ENCODE data around the gene MEF2C.

Gene MEF2C

GRCh38 chr5:88688984-88689667 lies 193.9 kb downstream of the MEF2C start:
- DNase-seq (ENCODE audit: low spot score): peak; percentile 1

DNA sequence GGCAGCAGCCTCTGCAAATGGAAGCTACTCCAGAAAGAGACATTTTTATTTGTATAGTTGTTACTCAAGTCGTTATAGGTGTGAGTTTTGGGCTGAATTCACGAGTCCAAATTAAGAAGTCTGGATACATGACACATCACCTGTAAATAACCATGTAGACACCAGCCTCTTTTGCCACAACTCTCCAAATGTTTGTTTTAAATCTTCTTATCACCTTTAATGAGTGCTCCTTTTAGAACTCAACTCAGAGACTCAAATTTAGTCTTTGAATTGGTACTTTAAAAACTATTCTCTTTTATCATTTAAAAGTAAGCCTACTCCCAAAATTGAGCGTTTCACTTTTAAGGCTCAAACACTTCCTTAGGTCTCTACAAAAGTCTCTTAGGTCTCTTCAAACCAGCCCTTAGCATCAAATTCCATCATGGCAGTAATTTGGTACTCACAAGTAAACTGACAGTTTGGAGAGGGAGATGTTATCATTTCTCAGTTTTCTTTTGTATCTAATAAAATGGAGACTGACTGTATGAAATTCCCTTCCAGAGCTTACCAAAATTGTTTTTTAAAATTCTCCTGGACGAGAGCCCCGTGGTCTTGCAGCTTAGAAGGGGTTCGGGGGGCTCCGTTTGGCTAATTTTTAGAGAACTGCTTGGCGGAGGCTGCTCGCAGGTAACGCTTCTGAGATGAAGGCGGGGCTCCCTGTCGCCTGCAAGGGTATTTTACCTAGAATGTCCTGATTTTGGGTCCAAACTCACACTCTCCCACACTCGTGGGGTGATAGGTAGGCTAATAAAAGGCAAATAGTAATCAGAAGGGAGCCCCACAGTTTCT lies 194.6 kb downstream of the MEF2C start:
- peak; percentile 20 for DNase-seq (ENCODE audit: low spot score)

DNA sequence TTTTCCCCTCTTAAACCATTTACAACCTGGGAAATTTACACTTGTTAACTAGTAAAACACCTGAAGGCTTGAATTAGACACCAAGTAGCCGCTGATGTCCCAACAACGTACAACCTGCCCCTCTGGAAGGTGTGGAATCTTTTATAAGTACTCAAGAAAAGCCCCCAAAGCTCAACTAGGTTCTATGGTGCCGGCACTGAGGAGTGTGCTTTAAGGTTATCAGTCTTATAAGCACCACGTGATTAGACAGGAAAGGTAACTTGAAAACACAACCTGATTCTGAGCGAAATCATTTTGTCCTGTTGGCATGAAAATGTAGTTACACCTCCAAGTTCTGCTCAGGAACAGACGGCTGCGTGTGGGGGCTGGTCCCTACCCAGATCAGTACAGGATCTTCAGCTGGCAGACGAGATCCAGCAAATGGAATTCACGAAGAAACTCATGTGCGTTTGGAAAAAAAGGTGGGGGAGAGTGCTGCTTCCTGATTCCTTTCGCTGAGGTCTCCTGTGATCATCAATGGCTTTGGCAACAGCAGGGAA lies 195.5 kb downstream of the MEF2C start:
- DNase-seq (ENCODE audit: low spot score): peak; percentile 36

DNA sequence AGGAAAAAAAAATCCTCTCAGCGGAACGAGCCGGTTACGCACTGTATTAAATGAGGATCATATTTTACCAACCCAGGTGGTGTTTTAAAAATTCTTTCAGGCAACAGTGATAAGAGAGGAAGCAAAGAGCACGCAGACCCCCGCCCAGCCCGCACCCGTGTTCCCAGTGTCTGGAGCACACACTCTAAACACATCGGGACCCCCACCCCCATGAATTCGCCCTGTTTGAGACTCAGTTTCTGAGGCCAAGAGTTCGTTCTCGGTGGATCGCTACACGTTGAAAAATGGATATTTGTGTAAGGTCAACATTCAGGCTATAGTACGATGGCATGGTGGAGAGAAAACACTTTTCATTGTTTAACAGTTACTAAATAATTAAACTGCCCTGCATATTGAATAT lies 196.3 kb downstream of the MEF2C start:
- DNase-seq (ENCODE audit: low spot score): peak; percentile 15

DNA sequence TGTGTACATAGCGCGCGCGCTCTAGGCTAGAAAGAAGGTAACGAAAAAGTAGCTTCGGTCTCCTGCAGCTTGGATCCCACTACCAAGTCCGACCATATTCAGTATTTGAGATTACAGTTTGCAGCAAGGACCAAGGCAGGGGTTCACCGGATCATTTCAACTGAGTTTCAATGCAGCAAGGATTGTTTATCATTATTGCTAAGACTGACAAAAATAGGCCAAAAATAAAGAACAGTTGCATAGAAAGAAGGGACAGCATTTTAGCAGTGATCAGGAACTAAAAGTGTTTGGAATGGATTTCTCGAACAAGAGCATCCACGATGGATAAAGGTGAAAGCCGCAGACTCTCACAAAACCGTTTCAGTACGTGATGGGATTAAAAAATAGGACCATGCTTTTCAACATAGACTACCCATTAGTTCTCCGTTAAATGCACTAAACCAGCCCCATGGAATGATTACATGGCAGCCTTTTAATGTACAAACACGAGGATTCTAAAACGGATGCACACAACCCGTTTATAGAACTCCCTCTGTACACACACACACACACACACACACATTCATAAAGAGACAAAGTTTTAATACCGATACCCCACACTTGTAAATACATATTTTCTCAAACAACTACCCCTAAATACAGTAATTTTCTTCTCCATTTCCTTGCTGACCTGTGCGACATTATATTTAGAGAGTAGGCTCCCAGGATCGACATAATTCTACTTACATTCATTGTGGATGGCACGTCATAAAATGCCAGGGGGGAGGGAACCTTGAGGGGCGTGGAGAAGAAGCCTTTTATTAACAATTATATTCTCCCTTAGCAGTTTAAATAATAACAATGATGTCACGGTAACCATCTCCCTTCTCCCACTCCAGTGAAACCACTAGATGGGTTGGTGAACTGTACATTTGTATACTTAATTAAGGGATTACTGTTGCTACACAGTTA lies 197.1 kb downstream of the MEF2C start:
- peak; percentile 61 for DNase-seq (ENCODE audit: low spot score)

- DNase-seq (ENCODE audit: low spot score): peak; percentile 80
These were observed 199.4 kb downstream of the MEF2C start for GRCh38 chr5:88683506-88684135.

GRCh38 chr5:88682881-88683361 lies 200.1 kb downstream of the MEF2C start:
- peak; percentile 40 for DNase-seq (ENCODE audit: low spot score)

- peak; percentile 26 for DNase-seq (ENCODE audit: low spot score)
These were observed 200.9 kb downstream of the MEF2C start for GRCh38 chr5:88682131-88682530.

DNA sequence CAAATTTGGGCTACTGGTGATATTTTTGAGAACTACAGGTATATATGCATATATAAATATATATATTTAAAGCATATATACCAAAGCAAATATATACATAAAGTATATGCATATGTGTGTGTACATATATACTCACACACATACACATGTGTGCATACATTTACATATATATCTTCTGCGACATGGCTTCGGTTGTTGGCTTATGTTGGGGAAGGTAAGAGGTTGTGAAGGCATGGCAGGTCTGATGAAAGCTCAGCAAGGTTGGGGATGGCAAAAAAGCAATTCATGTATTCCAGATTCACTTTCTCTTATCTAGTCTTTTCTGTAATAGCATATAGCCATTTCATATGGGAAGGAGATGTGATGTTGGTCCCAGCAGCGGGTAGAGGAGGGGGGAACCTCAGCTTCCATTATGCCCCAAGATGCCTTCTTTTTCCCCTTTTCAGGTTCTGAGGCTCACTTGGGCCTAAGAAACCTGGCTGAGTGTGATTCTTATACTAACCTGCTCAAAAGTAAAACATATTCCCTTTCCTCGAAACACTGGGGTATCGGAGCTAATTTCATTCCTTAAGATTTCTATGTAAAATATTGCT lies 201.7 kb downstream of the MEF2C start:
- no peak for DNase-seq (ENCODE audit: low spot score)

GRCh38 chr5:88680253-88681132 lies 202.5 kb downstream of the MEF2C start:
- DNase-seq (ENCODE audit: low spot score): peak; percentile 85

- peak; percentile 40 for DNase-seq (ENCODE audit: low spot score)
These were observed 203.3 kb downstream of the MEF2C start for GRCh38 chr5:88679638-88680037.

DNA sequence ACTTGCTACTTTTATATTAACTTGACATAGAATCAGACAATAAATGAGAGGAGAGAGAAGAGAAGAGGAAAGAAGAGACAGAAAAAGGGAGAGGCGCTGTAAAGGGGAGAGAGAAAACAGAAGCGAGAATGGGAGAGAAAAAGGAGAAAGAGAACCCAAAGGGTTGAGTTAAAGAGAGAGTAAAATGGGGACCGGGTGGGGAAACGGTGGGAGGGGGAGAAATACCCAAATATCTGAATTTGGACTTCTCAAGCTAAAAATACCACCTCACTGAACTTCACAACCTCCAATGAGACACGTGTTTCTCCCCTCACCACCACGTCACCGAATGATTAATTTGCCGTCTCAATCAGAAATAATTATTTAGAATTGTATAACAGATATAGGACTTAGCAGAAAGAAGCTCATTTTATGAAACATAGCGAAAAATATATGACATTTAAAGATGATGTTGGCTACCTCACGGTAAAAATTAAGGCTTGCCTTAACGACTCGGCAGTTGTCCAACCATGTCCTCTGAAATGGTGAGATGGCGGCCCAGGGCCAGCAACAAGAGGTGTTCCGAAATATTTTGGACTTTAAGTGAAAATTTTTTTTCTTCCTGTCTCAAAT lies 204.1 kb downstream of the MEF2C start:
- peak; percentile 30 for DNase-seq (ENCODE audit: low spot score)

DNA sequence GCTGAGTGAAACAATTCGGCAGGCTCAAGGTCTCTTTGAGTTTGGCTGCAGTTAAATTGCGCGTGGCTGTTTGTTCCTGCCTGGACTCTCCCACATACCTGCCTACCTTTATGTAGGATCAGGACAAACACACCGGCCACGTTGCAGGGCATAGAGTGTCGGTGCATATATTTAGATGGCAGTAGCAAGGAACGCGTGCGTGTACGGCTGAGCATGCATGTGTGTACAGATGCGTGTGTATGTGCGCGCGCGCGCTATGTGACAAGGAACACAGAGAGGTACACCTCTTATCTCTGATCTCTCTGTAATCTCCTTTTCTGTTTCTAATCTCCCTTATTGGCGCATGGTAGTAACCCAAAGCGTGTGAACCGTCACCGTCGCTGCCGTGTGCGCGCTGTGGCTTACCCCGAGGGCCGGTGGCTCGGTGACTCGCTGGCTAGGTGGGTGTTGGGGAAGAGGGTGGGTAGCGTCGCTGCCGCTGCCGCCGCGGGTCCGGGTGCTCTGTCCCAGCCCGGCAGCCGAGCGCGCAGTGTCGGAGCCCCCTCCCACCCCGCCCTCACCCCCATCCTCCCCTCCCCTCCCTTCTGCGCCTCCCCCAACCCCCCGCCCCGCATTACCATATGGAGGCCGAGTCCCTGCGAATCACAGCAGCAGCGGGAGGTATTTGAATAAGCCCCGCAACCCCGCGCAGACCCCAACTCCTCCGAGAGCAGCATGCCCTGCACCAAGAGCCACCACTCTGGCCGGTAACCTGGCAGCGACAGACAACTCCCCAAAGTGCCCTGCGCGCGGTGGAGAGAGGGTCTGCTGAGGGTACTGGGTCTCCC lies 204.8 kb downstream of the MEF2C start:
- DNase-seq (ENCODE audit: low spot score): peak; percentile 31

- no peak for DNase-seq (ENCODE audit: low spot score)
These were observed 205.5 kb downstream of the MEF2C start for GRCh38 chr5:88677376-88677895.

- peak; percentile 44 for DNase-seq (ENCODE audit: low spot score)
These were observed 206.2 kb downstream of the MEF2C start for GRCh38 chr5:88676637-88677375.

GRCh38 chr5:88675708-88676636 lies 207.0 kb downstream of the MEF2C start:
- peak; percentile 84 for DNase-seq (ENCODE audit: low spot score)

All from globus pallidus (tissue), 1 donor.